ENCODE measurements around the gene SH2D3A. TPM values are rescaled to one million over a fixed set of nuclear protein-coding genes. Genes with fewer than 3 reads are reported as not detected.

The SH2D3A gene
- total RNA-seq, 1 donor from 2014 or later: 17.4 TPM

DNA sequence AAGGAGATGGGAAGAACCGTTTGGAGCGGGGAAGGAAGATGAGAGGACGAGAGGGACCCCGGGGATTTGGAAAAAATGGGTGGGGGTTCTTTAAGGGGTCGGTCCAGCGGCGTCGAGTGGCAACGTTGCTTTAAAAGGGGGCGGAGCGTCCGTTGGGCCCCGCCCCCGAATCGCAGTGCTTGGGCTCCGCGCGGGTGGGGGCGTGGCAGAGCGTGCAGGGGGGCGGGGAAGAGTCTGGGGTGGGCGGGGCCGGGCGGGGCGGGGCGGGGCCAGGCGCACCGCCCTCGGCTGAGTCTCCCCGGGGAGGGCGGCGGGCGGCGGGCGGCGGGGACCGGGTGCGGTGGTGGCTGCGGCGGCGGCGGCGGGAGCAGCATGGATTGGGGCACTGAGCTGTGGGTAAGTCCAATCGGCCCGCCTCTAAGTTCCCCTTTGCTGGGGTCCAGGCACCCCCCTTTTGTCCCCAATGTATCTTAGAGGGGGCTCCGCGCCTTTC is 27.8 kb downstream of the SH2D3A start, which contains the start of gene TRIP10:
Gene TRIP10, plus strand, starts transcription at position 291 of the 493 bp plus-strand sequence. Its CDS starts 82 bp downstream, at position 373.
- Mint-ChIP-seq H3K27me3 (no peaks in the 10 kb centered on the region), H3K36me3 (peaks cover 9% of the 10 kb centered on the region), H3K27ac (peak within 1 kb of the TSS; percentile 93), H3K4me3 (peak within 1 kb of the TSS; percentile 96), H3K9me3 (no peaks in the 10 kb centered on the region), H3K4me1 (ENCODE audit: unreplicated experiment) (peaks cover 42% of the 10 kb centered on the region)
- no peak for DNase-seq (ENCODE audit: extremely low spot score, unreplicated experiment)
- TF ChIP-seq, protein P1, sequence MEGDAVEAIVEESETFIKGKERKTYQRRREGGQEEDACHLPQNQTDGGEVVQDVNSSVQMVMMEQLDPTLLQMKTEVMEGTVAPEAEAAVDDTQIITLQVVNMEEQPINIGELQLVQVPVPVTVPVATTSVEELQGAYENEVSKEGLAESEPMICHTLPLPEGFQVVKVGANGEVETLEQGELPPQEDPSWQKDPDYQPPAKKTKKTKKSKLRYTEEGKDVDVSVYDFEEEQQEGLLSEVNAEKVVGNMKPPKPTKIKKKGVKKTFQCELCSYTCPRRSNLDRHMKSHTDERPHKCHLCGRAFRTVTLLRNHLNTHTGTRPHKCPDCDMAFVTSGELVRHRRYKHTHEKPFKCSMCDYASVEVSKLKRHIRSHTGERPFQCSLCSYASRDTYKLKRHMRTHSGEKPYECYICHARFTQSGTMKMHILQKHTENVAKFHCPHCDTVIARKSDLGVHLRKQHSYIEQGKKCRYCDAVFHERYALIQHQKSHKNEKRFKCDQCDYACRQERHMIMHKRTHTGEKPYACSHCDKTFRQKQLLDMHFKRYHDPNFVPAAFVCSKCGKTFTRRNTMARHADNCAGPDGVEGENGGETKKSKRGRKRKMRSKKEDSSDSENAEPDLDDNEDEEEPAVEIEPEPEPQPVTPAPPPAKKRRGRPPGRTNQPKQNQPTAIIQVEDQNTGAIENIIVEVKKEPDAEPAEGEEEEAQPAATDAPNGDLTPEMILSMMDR (conservative IDR thresholded peaks at IDR 0.05): no peak

DNA sequence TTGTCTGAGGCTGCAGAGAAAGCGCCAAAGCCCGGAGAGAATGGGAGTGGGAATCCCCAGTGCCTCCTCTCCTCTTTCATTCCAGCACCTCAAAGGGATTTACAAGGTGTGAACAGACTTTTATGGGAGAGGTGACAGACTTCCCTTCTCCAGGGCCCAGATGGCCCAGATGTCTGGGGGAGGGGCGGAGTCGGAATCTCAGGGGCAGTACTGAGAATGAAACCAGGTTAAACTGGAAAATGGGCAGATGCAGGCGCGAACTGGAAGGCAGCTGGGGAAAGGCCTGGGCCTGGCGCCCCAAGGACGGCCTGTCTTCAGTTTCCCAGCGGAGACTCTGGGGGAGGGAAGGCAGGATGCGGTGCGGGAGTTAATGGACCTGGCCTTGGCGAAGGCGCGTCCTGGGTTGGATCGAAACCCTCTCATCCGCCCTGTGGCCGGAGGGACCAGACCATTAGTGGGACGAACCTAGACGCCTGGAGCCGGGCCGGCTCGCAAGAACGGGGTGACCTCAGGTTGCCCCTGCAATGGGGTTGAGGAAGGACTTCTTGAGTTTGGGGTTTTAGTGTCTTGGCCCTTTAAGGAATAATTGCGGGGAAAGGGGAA is 28.3 kb downstream of the SH2D3A start:
- TF ChIP-seq, protein P1 (conservative IDR thresholded peaks at IDR 0.05): peak; percentile 9
- no peak for DNase-seq (ENCODE audit: extremely low spot score, unreplicated experiment)
- H3K4me1 Mint-ChIP-seq (ENCODE audit: unreplicated experiment): peaks cover 37% of the 10 kb centered on the region
- H3K9me3 Mint-ChIP-seq: no peaks in the 10 kb centered on the region
- H3K27ac Mint-ChIP-seq: peak overlapping the region; percentile 93
- peaks cover 3% of the 10 kb centered on the region for H3K36me3 Mint-ChIP-seq
- H3K4me3 Mint-ChIP-seq: peak overlapping the region; percentile 96
- H3K27me3 Mint-ChIP-seq: no peaks in the 10 kb centered on the region

DNA sequence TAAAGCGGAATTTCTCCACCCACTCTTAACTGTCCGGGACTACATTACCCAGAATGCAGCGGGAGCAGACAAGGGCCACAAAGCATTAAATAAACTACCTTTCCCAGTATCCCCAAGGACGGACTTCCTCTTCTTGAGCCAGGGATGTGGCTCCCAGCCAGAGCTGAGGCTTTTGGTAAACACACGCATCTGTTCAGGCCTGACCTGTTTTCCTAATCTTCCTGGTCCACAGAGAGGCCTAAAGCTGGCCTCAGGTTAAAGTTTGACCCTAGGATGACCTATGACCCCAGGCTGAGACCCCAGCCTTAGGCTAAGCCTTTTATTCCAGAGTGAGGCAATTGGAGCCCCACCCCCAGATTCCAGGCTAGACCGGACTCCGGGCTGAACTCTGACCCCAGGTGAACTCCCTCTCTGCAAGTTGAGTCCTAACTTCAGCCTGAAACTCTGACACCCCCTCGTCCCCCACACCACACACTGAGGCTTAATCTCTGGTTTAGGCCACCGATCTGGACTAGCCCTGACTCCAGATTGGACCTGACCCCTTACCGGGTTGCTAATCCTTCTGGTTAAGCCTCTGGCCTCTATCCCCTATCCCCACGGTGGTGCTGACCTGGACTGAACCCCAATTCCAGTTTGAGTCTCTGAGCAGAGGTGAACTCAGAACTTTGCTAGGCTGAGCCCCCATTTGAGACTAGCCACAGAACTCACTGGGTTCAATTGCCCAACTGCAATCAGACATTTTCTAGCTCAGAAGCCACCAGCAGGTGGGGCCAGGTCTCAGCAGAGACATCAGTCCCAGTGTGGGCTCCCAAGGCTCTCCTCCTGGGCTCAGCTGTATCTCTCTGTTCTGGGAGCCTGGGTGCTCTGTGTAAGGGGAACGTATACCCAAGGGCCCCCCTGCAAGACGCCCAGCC is 29.1 kb downstream of the SH2D3A start:
- H3K9me3 Mint-ChIP-seq: no peaks in the 10 kb centered on the region
- H3K27me3 Mint-ChIP-seq: no peaks in the 10 kb centered on the region
- H3K4me3 Mint-ChIP-seq: peak overlapping the region; percentile 96
- H3K27ac Mint-ChIP-seq: peak overlapping the region; percentile 93
- H3K36me3 Mint-ChIP-seq: no peaks in the 10 kb centered on the region
- TF ChIP-seq, protein P1 (conservative IDR thresholded peaks at IDR 0.05): peak; percentile 69
- DNase-seq (ENCODE audit: extremely low spot score, unreplicated experiment): no peak
- H3K4me1 Mint-ChIP-seq (ENCODE audit: unreplicated experiment): peaks cover 32% of the 10 kb centered on the region

DNA sequence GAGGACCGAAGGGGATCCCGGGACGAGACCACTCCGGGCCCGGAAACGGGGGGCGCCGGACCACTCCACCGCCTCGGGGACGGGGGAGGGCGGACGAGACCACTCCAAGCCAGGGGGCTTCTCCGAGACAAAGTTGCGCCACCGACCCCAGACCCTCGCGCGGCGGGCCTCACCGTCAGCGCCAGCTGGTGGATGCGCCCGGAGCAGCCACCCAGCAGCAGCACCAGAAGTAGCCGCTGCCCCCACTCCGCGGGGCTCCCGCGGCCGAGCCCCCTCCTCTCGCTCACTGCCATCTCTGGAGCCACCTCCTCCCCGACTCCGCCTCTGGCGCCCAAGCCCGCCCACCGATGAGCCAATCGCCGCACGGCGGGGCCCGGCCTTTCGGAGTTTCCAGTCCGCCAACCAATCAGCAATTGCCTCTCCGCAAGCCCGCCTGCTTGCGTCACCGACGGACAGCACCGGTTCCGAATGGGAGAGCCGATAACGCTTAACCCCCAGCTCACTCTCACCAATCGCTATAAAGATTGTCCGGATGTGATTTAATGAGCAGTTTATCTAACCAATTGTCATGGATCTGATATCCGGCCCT is 29.9 kb downstream of the SH2D3A start, which contains the start of gene GPR108:
Gene GPR108, minus strand, starts transcription at position 297 of the 589 bp plus-strand sequence. Its CDS starts 4 bp downstream, at position 293.
- Mint-ChIP-seq H3K27me3 (no peaks in the 10 kb centered on the region), H3K27ac (peak within 1 kb of the TSS; percentile 93), H3K9me3 (no peaks in the 10 kb centered on the region), H3K36me3 (no peaks in the 10 kb centered on the region), H3K4me3 (peak within 1 kb of the TSS; percentile 96), H3K4me1 (ENCODE audit: unreplicated experiment) (peaks cover 27% of the 10 kb centered on the region)
- TF ChIP-seq, protein P1 (conservative IDR thresholded peaks at IDR 0.05): no peak
- peak; percentile 100 for DNase-seq (ENCODE audit: extremely low spot score, unreplicated experiment)

DNA sequence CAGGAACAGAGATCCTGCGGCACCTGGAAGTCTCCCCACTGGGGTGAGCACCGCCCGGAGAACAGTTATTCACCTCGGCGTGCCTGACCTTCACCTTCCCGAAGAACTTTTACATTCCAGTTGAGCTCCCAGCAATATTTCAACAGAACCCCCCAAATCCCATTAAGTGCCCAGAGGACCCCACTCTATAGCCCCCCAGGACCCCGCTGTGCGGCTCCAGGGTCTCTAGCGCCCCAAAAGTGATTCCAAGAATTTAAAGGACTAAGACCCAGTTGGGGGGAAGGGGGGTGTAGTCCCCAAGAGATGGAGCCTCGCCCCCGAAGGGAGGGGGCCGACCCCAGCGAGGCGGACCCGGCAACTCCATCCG is 30.3 kb downstream of the SH2D3A start:
- Mint-ChIP-seq H3K27me3 (no peaks in the 10 kb centered on the region), H3K4me3 (peak overlapping the region; percentile 96), H3K4me1 (ENCODE audit: unreplicated experiment) (peaks cover 27% of the 10 kb centered on the region), H3K27ac (peak overlapping the region; percentile 93), H3K9me3 (no peaks in the 10 kb centered on the region), H3K36me3 (no peaks in the 10 kb centered on the region)
- no peak for DNase-seq (ENCODE audit: extremely low spot score, unreplicated experiment)
- TF ChIP-seq, protein P1 (conservative IDR thresholded peaks at IDR 0.05): peak; percentile 11

Measured in type B pancreatic cell (in vitro differentiated cells).